ENCODE data around the gene FBXO9.

FBXO9 gene

DNA sequence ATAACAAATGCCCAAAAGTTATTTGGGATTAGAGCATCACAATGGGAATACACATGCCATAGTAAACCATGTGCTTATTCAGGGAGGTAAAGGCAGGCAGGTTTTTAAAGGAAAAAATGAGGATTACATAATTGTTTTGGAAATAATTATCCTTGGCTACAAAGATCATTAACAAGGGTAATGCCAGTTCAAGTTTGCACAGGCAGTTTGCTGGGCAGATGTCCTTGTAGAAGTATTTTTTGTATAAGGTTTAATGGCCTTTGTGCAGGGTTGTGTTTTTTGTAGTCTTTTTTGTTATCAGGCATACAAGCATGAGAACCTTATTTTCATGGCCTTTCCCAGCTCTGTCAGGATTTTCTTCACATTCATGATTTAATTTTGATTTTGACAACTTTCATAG, 24.7 kb downstream of the FBXO9 start:
- DNase-seq, result no peak

DNA sequence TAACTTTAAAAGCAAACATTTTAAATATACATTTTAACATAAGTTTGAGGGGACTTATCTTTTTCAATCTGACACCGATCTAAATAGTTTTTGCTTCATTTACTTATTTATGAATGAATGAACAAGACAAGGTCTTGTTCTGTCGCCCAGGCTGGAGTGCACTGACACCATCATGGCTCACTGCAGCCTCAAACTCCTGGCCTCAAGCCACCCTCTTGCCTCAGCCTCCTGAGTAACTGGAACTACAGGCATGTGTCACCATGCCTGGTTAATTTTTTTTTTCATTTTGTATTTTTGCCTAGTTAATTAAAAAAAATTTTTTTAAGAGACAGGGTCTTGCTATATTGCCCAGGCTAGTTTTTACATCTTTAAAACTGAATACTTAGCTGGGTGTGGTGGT, 25.4 kb downstream of the FBXO9 start:
- no peak for DNase-seq

DNA sequence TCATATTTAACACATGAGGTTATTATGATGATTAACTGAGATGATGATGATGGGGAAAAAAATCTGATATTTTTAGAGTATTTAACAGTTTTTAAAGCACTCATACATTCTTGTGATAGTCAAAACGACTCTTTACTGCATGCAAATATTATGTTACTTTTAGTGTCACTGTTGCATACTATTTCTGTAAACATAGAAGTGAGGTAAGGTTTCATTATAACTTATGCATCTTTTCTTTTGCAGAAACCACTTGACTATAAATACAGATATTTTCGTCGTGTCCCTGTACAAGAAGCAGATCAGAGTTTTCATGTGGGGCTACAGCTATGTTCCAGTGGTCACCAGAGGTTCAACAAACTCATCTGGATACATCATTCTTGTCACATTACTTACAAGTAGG, 30.1 kb downstream of the FBXO9 start:
- DNase-seq, result no peak

DNA sequence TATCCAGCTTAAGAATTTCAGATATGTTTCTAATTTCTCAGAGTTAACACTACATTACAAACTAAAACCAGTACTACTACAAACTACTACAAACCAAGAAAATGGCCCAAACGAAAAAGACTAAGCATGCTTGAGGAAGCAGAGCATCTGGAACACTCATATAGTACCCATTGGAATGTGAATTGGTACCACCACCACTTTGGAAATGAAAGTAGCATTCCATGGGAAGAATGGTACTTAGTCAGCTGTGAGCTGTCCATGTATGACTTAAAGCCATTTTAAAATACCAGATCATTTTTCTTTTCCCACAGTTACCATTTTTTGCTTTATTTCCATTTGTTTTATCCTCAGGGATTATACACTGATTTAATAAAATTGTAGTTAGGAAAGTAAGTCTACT, 30.5 kb downstream of the FBXO9 start:
- DNase-seq, result no peak

DNA sequence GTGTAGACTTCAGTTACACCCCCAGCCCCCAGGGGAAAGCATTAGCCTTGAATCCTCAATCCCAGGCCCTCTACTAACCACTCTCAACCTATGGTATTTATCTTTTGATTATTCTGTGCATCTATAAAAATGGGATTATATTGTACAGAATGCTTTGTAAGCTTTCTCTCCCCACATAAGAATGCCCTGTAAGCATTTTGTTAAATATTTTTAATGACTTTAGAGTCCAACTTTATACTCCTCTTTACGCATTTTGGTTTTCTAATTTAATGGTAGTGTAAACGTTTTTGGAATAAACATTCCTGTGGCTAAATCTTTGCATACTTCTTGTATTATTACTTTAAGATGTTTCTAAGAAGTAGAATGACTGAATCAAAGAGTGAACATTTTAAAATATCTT, 35.4 kb downstream of the FBXO9 start:
- DNase-seq, result no peak

DNA sequence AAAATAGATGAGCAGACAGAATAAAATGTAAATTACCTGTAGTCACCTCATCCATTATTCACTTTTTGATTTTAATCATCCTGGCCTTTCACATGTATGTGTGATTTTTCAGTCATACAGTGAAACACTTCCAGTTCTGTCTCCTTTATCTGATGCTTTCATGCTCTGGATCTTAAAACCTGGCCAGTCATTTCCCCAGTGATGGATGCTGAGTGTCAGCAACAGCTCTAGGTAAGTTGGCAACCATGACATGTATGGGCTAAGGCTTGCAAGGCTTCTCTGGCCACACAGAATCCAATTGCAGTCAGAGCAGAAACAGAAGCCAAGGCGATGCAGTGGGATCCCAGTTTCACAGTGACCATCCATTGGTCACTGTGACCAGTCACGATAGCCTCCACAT, 35.8 kb downstream of the FBXO9 start:
- DNase-seq, result no peak

DNA sequence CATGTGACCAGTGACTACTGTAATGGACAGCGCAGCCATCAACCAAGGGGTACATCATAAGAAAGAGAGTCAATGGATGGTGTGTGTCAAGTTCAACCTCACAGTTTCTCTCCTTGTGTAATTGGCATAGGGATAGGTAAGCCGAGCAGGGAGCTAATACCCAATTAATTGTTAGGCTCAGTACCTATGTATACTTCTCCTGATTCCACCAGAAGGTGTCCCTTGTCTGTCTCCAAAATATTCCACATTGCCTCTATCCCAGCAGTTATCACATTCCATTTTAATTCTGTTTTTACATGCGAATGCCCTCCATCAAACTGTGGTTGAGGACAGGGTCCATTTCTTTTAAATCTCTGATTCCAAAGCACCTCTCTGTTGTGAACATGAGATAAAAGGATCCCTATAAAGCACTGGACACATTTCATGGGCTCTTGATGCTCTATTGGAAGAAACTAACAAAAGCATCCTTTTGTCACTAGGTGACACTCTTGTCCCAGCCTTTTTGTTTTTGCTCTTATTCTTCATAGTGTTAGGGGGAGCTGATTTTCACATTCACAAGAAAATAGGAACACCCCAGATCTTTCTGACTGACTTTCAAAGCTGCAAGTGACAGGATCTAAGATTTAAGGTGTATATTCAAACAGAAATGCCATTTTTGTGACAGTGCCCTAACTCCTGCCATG, 38.9 kb downstream of the FBXO9 start:
- DNase-seq, result peak in 1 of 51 donors; percentile 14

DNA sequence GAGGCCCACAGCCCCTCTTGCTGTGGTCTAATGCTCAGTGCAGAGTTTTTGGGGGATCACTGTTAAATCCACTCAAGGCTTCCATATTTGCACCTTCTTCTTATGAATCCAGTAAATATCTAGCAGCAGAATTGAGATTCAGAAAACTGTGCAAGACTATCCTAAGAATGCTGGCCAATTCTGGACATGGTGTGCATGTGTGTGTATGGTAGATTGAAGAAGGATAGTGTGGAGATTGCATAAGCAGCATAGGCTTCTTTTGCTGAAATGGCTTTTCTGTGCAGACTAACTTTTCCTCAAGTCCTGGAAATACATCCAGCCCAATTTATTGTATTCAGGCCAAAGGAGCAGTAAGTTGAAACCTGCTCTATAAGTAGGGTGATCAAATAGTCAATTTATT, 39.7 kb downstream of the FBXO9 start:
- no peak for DNase-seq

DNA sequence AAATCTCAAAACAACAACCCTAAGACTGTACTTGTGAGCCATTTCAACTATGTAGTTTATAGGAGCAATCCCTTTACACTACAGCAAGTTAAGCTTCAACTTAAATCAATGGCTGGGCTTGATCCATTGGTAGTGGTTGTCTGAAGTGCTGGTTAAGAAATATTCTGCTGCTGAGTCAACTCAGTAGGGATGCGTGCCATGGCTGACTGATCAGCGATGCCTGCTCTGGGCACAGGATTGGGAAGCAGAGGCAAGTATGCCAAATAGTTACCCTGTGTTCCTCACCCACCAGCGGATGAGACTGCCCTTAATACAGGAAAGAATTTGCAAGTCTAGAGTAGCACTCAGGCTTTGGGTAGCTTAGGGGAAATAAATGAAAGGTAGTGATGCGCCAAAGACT, 41.9 kb downstream of the FBXO9 start:
- DNase-seq, result no peak

DNA sequence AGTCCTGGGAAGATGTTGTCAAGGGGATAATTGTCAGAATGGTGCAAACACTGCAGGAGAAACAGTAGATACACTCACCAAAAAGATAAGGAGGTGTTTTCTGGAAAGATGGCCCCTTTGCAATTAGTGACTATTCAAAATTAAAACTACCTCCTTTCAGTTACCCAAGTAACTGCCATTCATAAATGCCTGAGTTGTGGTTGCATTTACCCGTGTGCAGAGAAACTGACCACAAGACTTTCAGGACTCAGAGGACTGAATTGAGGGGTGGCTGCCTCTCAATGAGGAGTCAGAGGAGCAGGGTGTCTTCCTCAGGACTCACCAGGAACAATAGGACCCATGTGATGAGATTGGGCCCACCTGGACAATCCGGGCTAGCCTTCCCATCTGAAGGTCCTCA, 44.4 kb downstream of the FBXO9 start:
- DNase-seq, result no peak

DNA sequence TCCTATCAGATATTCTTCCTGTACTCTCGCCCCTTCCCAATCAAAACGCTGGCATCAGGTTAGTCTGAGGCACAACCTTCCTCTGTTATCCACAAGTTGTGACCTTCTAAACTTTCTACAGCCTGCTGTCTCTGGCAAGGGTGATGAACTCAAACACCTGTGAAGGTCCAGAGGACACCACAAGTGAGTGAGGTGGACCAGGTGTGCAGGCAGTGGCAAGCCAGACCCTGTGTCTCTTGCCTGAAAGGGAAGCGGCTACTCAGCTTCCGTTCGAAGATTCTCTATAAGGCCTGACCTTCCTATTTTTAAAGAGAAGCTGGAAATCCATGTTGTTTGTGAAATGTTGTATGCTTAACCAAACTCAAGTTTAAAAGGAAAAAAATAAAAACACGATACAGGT, 46.7 kb downstream of the FBXO9 start:
- no peak for DNase-seq

DNA sequence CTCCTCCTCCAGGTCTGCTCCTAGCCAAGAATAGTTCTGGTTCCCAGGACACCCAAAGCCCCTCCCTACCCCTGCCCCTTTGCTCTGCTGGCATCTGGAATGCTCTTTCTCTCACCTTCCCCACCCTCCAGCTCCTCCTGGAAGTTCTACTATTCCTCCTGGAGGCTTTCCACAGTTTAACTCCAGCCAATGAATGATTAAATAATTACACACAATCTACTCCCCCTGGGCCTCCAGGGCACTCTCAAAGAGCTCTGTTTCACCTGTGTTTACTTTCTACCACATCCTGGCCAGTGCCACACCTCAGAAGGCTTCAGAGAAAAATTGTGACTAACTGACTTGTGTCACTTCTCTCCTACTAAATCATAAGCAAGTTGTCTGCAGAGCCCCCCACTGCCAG, 47.2 kb downstream of the FBXO9 start:
- DNase-seq, result no peak

DNA sequence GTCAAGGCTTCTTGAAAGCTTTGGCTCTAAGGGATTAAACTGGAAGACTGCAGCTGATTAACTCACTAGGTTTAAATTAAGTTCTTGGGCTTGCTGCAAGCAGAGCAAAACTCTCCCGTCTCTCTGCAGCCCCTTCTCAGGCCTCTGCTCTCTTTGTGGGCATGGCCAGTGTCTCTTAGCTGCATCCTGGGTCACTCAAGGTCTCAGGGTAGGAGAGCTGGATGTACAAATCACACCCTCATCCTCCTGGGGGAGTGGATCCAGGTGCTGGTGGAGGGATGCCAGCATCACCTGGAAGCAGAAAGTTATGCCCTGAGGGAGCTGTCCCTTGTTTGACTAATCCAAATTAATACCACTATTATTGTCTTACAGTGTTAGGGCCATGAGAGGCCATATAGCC, 47.7 kb downstream of the FBXO9 start:
- no peak for DNase-seq

DNA sequence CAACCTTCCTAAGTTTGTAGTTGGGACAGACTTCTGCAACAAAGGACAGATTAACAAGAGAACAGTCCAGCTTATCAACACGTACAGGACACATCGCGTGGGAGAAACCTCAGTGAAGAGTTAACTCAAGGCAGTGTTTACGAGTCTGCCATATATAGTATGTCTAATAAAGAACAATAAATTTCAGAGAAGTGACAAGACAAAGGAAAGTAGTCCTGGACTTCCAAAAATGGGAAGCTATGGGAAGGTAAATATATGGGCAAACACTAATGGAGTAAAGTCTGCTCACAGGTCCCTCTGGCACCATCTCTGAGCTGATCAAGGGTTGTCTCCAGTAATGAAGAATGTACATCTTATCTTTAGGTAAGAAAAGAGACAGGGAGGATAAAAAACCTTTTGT, 48.5 kb downstream of the FBXO9 start:
- DNase-seq, result no peak

DNA sequence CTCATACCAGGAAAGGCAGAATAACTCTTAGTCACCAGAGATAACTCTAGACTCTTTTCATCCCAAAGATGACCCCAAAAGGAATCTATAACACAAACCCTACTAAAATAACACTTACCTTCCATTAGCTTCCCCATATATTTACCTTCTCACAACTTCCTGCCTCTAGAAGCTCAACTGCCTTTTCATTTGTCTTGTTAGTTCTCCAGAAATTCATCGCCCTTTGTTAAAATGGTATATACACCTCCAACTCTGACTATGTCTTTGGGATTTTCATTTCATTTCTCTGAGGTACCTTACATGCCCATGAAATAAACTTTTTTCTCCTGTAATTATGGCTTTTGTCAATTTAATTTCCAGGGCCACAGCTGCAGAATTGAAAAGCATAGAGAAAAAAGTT, 49.9 kb downstream of the FBXO9 start:
- DNase-seq, result no peak

DNA sequence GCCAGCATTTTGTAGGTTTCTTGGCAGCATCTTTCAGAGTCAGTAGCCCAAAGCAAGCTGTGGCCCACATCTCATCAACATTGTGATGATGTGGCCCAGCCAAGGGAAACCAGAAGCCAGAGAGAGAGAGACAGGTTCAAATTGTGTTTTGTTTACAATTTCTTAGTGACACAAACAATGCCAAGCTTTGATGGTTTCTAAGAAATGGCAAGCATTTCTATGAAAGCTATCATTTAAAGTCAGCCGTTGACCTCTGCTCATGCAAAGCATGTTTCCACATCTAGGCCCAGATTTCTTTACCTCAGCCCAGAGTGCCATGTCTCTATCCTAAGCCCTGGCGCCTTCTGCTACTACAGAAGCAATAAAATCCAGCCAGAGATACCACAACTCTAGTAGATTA, 50.5 kb downstream of the FBXO9 start:
- no peak for DNase-seq

DNA sequence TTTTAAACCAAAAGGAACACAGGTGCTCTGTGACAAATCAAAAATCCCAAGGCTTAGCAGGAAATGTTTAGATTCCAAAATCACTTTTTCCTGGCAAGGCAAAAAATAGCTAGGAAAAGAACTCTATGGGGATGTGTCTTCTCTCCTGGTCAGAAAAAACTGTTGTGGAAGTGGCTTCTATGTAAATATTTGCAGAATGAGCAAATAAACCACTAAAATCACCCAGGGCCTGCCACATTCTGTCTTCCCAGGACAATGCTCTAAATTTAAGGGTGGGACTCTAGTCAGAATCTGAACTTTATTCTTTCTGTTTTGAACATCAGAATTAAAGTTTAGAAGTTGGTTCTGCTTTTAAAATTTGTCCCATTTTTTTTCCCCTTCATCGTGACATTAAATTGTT, 54.1 kb downstream of the FBXO9 start:
- no peak for DNase-seq

DNA sequence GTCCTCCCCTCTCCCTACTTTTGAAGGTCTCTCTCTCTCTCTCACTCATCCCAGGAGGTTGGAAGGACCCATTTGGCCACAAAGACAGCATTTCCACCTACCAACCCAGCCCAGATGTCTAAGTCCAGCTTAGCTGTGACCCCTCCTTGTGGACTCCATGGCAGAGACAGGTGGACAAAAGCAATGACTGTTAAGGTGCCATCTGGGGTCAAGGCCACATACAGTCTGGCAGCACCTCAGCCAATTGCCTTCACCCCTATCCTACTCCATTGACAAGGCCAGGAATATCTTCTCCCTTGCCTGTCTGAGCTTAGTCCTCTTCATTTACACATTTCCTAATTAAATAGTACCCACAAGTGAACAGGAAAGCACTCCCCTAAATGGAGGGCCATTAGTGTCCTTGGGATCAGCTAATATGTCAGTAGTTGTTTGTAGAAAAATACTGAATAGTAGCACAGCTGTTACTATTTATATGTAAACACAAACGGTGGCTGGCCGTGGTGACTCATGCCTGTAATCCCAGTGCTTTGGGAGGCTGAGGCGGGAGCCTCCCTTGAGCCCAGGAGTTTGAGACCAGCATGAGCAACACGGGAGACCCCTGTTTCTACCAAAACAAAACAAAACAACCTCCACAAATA, 54.7 kb downstream of the FBXO9 start:
- DNase-seq, result no peak

DNA sequence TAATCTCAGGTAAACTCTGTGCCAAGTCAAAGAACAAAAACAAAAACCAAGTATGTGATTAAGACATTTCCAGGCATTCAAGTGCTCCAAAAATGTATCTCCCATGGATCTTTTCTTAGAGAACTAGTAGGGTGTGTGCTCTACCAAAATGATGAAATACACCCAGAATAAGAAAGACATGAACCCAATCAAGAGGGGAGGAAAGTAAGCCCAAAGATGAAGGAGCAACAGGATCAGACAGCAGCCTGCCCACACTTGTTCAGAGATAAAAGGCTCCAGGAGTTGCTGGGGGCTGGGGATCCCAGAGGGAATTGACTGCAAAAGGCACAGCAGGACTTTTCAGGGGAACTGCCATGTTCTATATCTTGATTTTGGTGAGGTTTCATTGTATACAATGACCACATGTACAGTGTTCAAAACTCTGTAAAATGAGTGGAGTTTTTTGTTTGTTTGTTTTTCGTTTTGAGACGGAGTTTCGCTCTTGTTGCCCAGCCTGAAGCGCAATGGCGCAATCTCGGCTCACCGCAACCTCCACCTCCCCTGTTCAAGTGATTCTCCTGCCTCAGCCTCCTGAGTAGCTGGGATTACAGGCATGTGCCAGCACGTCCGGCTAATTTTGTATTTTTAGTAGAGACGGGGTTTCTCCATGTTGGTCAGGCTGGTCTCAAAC, 59.1 kb downstream of the FBXO9 start:
- no peak for DNase-seq

DNA sequence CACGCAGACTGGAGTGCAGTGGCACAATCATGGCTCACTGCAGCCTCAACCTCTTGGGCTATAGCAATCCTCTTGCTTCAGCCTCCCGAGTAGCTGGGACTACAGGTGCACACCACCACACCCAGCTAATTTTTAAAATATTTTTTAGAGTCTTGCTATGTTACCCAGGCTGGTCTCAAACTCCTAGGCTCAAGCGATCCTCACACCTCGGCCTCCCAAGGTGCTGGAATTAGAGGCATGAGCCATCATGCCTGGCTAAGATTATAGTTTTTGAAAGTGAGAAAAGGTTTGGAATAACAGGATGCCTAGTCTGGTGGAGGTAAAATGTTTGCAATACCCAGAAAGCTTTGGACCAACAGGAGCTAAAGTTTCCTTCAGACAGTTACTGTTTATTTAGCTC, 60.1 kb downstream of the FBXO9 start:
- DNase-seq, result no peak

DNA sequence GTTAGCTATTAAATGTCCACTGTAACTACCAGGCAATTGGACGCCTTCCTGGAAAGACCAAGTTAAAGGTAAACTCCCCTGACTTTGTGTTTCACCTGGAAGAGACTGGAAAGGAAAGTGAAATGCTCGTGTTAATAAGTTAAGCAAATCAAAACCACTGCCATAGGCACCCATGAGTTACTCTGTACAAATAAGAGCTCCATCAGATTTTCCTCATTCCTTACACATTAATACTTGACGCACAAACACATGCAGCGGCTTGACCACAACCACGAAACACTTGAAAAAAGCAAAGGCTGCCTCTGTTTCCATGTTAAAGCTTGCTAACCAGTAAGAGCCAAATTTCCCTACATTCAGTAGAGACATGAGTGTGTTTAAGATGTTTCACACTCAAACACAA, 63.6 kb downstream of the FBXO9 start:
- no peak for DNase-seq

DNA sequence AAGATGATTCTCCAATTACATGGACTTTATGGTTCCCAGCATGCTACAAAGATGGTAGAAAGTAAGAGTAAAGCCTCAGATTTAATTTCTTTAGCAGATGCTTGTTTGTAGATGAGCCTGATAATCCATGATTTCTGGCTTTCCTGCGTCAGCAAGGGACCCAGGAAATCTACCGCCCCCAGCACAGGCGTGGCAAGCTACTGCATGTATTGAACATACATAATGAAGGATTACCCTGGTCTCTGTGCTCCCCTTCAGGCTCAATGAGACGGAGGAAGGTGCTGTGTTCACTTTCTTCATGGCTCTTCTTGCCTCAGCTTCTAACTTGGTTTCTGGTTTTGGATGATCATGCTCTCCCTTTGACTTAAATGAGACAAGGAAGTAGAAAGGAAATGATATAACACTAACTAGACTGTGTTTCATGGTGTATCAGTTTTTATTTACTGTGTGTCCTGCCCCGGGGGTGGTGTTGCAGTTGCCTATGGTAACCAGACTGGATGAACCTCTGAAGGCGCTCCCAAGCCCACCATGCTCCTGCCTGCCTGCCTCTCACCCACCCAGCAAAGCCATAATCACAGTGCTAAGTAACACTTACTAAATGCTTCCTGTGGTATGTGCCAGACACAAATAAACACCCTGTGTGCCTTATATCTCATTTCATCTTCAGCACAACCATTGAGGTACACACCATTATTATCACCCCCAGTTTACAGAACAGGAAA, 65.5 kb downstream of the FBXO9 start:
- DNase-seq, result no peak

DNA sequence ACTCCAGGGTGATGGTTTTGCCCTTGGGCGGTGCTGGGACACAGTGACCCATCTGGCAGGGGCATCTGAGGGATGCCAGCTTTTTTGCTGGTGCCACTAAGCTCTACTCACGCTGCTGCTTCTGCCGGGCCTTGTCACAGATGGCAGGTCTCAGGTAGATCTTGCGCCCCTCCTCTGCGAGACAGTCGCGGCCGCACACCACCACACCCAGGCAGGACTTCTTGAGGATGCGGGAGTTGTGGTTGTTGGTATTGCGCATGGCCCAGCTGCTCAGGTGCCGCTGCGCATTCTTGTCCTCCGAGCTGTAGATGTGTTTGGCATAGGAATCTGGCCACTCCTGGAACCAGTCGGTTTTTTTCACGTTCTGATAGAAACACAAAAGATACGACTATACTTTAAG, 68.8 kb downstream of the FBXO9 start:
- no peak for DNase-seq
